Fibroblast of skin of left biceps (primary cell): ENCODE data around the gene ITGBL1.

Source experiments
- DNase-seq, 2 experiments: peaks; one replicate each; pipeline ENCODE4 v3.0.0-alpha.2; 2013; ENCODE audit warnings: low read depth in 2 of 2

ITGBL1 gene

GRCh38 chr13:101452519-101453485, at the start of gene ITGBL1:
ITGBL1 (plus strand) TSS chr13:101452675; CDS start chr13:101452834, 159 bp downstream.
- no peak for DNase-seq

GRCh38 chr13:101406791-101407190, 45.7 kb upstream of the ITGBL1 start:
- no peak for DNase-seq

GRCh38 chr13:101408154-101408553, 44.3 kb upstream of the ITGBL1 start:
- no peak for DNase-seq

GRCh38 chr13:101408992-101409656, 43.4 kb upstream of the ITGBL1 start:
- no peak for DNase-seq

GRCh38 chr13:101412076-101412475, 40.4 kb upstream of the ITGBL1 start:
- DNase-seq, result no peak

- DNase-seq, result no peak
Measured at GRCh38 chr13:101415358-101416174, 36.9 kb upstream of the ITGBL1 start.

- DNase-seq, result no peak
Measured at GRCh38 chr13:101416181-101417042, 36.1 kb upstream of the ITGBL1 start, which contains the start of gene NALCN. NALCN (minus strand) TSS chr13:101416508; CDS start chr13:101399126, 17,382 bp downstream.

GRCh38 chr13:101417043-101417406, 35.5 kb upstream of the ITGBL1 start:
- no peak for DNase-seq

- DNase-seq, result no peak
Measured at GRCh38 chr13:101417501-101417900, 35.0 kb upstream of the ITGBL1 start.

- no peak for DNase-seq
Measured at GRCh38 chr13:101423872-101424271, 28.6 kb upstream of the ITGBL1 start.

- no peak for DNase-seq
Measured at GRCh38 chr13:101424381-101425155, 27.9 kb upstream of the ITGBL1 start.

GRCh38 chr13:101425156-101425471, 27.4 kb upstream of the ITGBL1 start:
- DNase-seq, result no peak

- DNase-seq, result no peak
Measured at GRCh38 chr13:101425623-101426022, 26.9 kb upstream of the ITGBL1 start.

GRCh38 chr13:101429733-101430132, 22.7 kb upstream of the ITGBL1 start:
- DNase-seq, result no peak

GRCh38 chr13:101433895-101434294, 18.6 kb upstream of the ITGBL1 start:
- DNase-seq, result no peak

GRCh38 chr13:101434486-101434885, 18.0 kb upstream of the ITGBL1 start:
- no peak for DNase-seq

GRCh38 chr13:101447852-101448251, 4.6 kb upstream of the ITGBL1 start:
- DNase-seq, result no peak

- peak; percentile 70 to 71 for DNase-seq
Measured at GRCh38 chr13:101449790-101450748, 2.4 kb upstream of the ITGBL1 start.

- no peak for DNase-seq
Measured at GRCh38 chr13:101450749-101451130, 1.7 kb upstream of the ITGBL1 start.
